Measurements from ENCODE around the gene ABR. TPM values are rescaled to one million over a fixed set of nuclear protein-coding genes. Genes with fewer than 3 reads are reported as not detected.

Gene ABR
- total RNA-seq, 2 donors from 2014 or later = 159 to 200 TPM

DNA sequence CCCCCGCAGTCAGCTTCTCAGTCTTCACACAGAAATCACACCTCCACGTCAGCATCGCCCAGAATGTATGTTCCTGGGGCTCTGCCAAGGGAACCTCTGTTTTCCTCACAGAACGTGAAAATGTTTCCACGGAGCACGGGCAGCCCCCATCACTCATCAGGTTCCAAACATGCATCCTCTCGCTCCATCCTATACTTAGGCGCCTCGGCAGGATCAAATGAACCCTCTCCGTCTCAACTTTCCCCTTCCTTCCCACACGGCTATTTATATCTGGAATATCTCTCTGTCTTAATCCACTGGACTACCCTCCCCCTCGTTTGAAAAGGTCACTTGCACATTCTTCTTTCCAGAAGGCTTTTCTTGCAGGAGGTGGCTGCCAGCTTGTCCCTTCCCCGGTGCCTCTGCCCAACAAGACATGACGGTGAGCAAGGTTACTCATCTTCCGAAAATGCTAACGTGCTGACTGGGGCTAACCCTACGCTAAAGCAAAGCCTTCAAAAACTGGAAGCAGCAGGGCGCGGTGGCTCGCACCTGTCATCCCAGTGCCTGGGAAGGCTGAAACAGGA, 221.8 kb downstream of the ABR start:
- no peaks in the 10 kb centered on the region for H3K27me3 ChIP-seq (replicated peaks; ENCODE audit: insufficient read depth)
- TF ChIP-seq, protein P1, sequence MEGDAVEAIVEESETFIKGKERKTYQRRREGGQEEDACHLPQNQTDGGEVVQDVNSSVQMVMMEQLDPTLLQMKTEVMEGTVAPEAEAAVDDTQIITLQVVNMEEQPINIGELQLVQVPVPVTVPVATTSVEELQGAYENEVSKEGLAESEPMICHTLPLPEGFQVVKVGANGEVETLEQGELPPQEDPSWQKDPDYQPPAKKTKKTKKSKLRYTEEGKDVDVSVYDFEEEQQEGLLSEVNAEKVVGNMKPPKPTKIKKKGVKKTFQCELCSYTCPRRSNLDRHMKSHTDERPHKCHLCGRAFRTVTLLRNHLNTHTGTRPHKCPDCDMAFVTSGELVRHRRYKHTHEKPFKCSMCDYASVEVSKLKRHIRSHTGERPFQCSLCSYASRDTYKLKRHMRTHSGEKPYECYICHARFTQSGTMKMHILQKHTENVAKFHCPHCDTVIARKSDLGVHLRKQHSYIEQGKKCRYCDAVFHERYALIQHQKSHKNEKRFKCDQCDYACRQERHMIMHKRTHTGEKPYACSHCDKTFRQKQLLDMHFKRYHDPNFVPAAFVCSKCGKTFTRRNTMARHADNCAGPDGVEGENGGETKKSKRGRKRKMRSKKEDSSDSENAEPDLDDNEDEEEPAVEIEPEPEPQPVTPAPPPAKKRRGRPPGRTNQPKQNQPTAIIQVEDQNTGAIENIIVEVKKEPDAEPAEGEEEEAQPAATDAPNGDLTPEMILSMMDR (IDR thresholded peaks at IDR 0.05) = no peak
- DNase-seq (ENCODE audit: low spot score) = no peak
- no peak overlapping the region for H3K4me3 ChIP-seq
- H3K4me1 ChIP-seq (ENCODE audit: control insufficient read depth in 1 of 2, low read depth in 2 of 2) = peaks cover 0 to 9% of the 10 kb centered on the region in 2 donors
- no peaks in the 10 kb centered on the region for H3K36me3 ChIP-seq
- no peaks in the 10 kb centered on the region for H3K9me3 ChIP-seq
- H3K27ac ChIP-seq = no peak overlapping the region
- ATAC-seq (ENCODE audit: insufficient number of reproducible peaks, low FRiP score, low read depth) = no peak

DNA sequence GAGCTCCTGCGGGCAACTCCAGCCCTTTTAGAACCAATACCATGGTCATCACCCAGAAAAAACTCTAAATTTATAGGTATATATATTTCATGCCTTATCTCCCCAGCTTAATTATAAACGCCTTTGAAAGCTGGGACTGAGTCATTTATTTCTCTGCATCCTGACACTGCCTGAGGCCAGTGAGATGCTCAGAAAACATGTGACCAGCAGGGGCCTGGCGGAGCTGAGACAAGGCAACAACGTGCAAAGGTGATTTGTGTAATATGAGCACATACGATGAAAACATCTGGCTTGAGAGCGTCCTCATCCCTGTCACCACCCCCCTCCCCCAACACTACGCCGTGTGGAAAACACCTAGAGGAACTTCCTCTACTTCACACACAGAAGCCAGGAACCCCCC, 222.9 kb downstream of the ABR start:
- no peak overlapping the region for H3K4me3 ChIP-seq
- H3K27ac ChIP-seq = no peak overlapping the region
- TF ChIP-seq, protein P1 (IDR thresholded peaks at IDR 0.05) = no peak
- no peaks in the 10 kb centered on the region for H3K9me3 ChIP-seq
- H3K36me3 ChIP-seq = no peaks in the 10 kb centered on the region
- DNase-seq (ENCODE audit: low spot score) = no peak
- peaks cover 0 to 10% of the 10 kb centered on the region in 2 donors for H3K4me1 ChIP-seq (ENCODE audit: control insufficient read depth in 1 of 2, low read depth in 2 of 2)
- no peaks in the 10 kb centered on the region for H3K27me3 ChIP-seq (replicated peaks; ENCODE audit: insufficient read depth)
- ATAC-seq (ENCODE audit: insufficient number of reproducible peaks, low FRiP score, low read depth) = no peak

DNA sequence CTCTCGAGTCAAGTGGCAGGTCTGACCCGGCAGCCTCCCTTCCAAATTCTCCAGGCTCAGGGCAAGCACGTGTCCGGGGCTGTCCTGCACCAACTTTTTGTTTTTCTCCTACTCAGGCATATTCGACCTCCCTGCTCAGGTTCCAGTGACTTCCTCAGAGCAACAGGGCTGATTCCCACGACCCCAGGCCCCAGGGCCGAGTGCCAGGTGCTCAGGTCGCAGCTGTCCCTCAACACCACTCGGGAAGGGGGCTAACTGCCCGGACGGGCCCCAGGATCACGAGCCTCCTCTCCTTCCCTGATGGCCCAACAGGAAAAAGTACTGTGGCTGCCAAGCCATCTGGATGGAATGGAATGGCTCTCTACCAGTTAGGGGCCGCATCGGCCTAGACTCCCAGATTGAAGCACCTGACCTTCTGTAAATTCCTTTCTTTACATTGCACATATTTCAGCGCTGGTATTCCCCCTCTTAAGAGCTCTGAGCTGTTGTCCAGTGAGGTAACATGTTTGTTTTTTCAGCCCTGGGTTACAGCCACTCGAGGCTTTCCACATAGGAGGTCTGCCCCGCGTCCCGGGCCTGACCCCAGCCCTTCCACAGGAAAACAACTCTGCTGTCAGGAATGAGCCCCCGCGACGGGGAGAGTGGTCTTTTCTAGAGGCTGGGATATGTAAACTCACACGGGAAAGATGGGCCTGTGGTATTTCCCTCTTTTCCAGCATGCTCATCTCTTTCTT, 225.2 kb downstream of the ABR start:
- TF ChIP-seq, protein P1 (IDR thresholded peaks at IDR 0.05) = no peak
- Histone ChIP-seq H3K9me3 (no peaks in the 10 kb centered on the region), H3K4me3 (no peak overlapping the region), H3K4me1 (ENCODE audit: control insufficient read depth in 1 of 2, low read depth in 2 of 2) (peaks cover 0 to 31% of the 10 kb centered on the region in 2 donors), H3K27me3 (replicated peaks; ENCODE audit: insufficient read depth) (no peaks in the 10 kb centered on the region), H3K27ac (peak overlapping the region; percentile 43 to 59), H3K36me3 (no peaks in the 10 kb centered on the region)
- ATAC-seq (ENCODE audit: insufficient number of reproducible peaks, low FRiP score, low read depth) = no peak
- no peak for DNase-seq (ENCODE audit: low spot score)

DNA sequence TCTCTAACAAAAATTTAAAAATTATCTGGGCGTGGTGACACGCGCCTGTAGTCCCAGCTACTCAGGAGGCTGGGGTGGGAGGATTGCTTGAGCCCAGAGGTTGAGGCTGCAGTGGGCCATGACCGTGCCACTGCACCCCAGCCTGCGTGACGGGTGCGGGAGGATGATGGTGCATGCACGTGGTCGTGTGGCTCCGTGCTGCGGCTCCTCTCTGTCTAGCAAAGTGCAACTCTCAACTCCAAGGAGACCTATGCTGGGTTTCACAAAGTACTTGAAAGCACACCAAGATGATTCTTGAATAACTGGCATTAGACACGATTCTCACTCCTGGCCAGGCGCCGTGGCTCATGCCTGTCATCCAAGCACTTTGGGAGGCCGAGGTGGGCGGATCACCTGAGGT, 226.0 kb downstream of the ABR start:
- no peak for ATAC-seq (ENCODE audit: insufficient number of reproducible peaks, low FRiP score, low read depth)
- no peak for DNase-seq (ENCODE audit: low spot score)
- no peak overlapping the region for H3K4me3 ChIP-seq
- no peaks in the 10 kb centered on the region for H3K27me3 ChIP-seq (replicated peaks; ENCODE audit: insufficient read depth)
- H3K27ac ChIP-seq = peak overlapping the region in 1 of 2 donors; percentile 1
- H3K36me3 ChIP-seq = no peaks in the 10 kb centered on the region
- TF ChIP-seq, protein P1 (IDR thresholded peaks at IDR 0.05) = no peak
- H3K4me1 ChIP-seq (ENCODE audit: control insufficient read depth in 1 of 2, low read depth in 2 of 2) = peaks cover 0 to 31% of the 10 kb centered on the region in 2 donors
- no peaks in the 10 kb centered on the region for H3K9me3 ChIP-seq

Other genes with a start within 250 kb of the ABR start
- gene NXN, start 200.2 kb downstream of the ABR start, total RNA-seq = 10 to 100 TPM; 13.9 to 18.9 TPM
- gene TIMM22, start 182.9 kb downstream of the ABR start, total RNA-seq = 10 to 100 TPM; 12.6 to 13.0 TPM
- gene BHLHA9, start 90.5 kb upstream of the ABR start, total RNA-seq = not detected
- gene TRARG1, start 99.7 kb upstream of the ABR start, total RNA-seq = 10 to 100 TPM in 1 of 2 donors, 1 to 10 TPM in 1; 6.3 to 10.0 TPM
- 100 to 1,000 TPM; 178 to 593 TPM for gene YWHAE, start 220.2 kb upstream of the ABR start, total RNA-seq